Mucosa of descending colon (tissue), 3 donors: ENCODE measurements around the gene CHMP2A. TPM values are rescaled to one million over a fixed set of nuclear protein-coding genes. Genes with fewer than 3 reads are reported as not detected.
A peak's percentile ranks its signal among the peaks of the same experiment; 100 is the strongest.

Source experiments
- ATAC-seq: fragments of 200-7000 bp; cut with Tn5 transposase; one replicate; pipeline ENCODE4 v1.9.1; 2020; ENCODE audit warnings: mild to moderate bottlenecking, moderate library complexity
- DNase-seq, 3 donors: peaks; one replicate each; pipeline ENCODE4 v3.0.0-alpha.2; 2020
- H3K36me3 ChIP-seq: fragments of 200-600 bp; one replicate; pipeline ENCODE4 v1.8.0; 2021; ENCODE audit warnings: low read depth, mild to moderate bottlenecking
- H3K4me1 ChIP-seq: fragments of 200-600 bp; one replicate; pipeline ENCODE4 v1.8.0; 2021; ENCODE audit warnings: low read depth, mild to moderate bottlenecking
- H3K4me3 ChIP-seq: fragments of 200-600 bp; one replicate; pipeline ENCODE4 v1.8.0; 2021; ENCODE audit warnings: mild to moderate bottlenecking
- H3K9me3 ChIP-seq: fragments of 200-600 bp; one replicate; pipeline ENCODE4 v1.8.0; 2021; ENCODE audit warnings: mild to moderate bottlenecking
- intact Hi-C, 2 donors: fragments of 100-400 bp; cut with DNase I in 1 of 2; cut with micrococcal nuclease in 1 of 2; formaldehyde crosslinking; loops; one replicate each; pipeline versions ENCODE4 v1.11.0 to v1.11.1; 2022; cut with DNase I, micrococcal nuclease
- total RNA-seq, 3 donors: library from RNA; stranded (reverse); fragmentation: NEBNext Ultra II Directional in 2 of 3; extraction: Animal tissue kit (Norgen Biotek cat#: 25700) in 2 of 3; gene quantifications; one replicate each; pipeline versions ENCODE4 v1.2.1 to v1.2.4, GENCODE V29; 2021 to 2023
- TF ChIP-seq, protein P1 (sequence below): fragments of 200-600 bp; IDR thresholded peaks from one replicate; pipeline ENCODE4 v1.8.0; 2022; ENCODE audit warnings: antibody characterized with exemption, mild to moderate bottlenecking
- donor health status: DM: no; HTN: no; CAD: no; lungs with moderate emphysema.
- donor health status: DM: no; HTN: no; CAD: no.
- donor health status: DM: no; HTN: yes; CAD: no.

Gene CHMP2A
- total RNA-seq, 3 donors from 2014 or later = 125 to 231 (median 195) TPM

GRCh38 chr19:58516964-58517833 lies 37.7 kb downstream of the CHMP2A start:
- no peaks in the 10 kb centered on the region for H3K9me3 ChIP-seq
- DNase-seq (peak in 2 of 3 donors; percentile 39 to 58), ATAC-seq (no peak)
- H3K4me1 ChIP-seq = peaks cover 38% of the 10 kb centered on the region
- intact Hi-C loops = no loop called here
- H3K4me3 ChIP-seq = no peak overlapping the region
- TF ChIP-seq, protein P1, sequence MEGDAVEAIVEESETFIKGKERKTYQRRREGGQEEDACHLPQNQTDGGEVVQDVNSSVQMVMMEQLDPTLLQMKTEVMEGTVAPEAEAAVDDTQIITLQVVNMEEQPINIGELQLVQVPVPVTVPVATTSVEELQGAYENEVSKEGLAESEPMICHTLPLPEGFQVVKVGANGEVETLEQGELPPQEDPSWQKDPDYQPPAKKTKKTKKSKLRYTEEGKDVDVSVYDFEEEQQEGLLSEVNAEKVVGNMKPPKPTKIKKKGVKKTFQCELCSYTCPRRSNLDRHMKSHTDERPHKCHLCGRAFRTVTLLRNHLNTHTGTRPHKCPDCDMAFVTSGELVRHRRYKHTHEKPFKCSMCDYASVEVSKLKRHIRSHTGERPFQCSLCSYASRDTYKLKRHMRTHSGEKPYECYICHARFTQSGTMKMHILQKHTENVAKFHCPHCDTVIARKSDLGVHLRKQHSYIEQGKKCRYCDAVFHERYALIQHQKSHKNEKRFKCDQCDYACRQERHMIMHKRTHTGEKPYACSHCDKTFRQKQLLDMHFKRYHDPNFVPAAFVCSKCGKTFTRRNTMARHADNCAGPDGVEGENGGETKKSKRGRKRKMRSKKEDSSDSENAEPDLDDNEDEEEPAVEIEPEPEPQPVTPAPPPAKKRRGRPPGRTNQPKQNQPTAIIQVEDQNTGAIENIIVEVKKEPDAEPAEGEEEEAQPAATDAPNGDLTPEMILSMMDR = no peak
- H3K36me3 ChIP-seq = no peaks in the 10 kb centered on the region

- no peak for DNase-seq
- intact Hi-C loops = no loop called here
- TF ChIP-seq, protein P1 = no peak
- Histone ChIP-seq H3K4me3 (no peak overlapping the region), H3K36me3 (no peaks in the 10 kb centered on the region), H3K4me1 (peaks cover 45% of the 10 kb centered on the region), H3K9me3 (no peaks in the 10 kb centered on the region)
- no peak for ATAC-seq
Observed at GRCh38 chr19:58516246-58516836, 38.6 kb downstream of the CHMP2A start.

DNA sequence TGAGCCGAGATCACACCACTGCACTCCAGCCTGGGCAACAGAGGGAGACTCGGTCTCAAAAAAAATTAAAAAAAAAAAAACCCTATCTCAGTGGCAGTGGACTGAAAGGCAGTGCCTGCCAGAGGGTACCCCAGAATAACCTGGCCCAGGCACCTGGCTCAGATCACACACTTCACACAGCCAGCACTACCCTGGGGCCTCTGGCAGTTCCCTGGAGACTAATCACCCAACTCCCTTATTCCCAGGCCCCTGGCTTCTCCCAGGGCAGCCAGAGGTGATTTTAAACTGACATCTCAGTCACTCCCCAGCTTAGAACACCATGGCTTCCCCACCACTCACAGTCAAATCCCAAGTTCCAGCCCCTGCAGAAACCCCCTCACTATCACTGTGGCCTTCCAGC lies 39.6 kb downstream of the CHMP2A start:
- TF ChIP-seq, protein P1 = no peak
- H3K4me3 ChIP-seq = no peak overlapping the region
- no peaks in the 10 kb centered on the region for H3K9me3 ChIP-seq
- intact Hi-C loops = no loop called here
- no peaks in the 10 kb centered on the region for H3K36me3 ChIP-seq
- H3K4me1 ChIP-seq = peaks cover 41% of the 10 kb centered on the region
- ATAC-seq = no peak
- no peak for DNase-seq

DNA sequence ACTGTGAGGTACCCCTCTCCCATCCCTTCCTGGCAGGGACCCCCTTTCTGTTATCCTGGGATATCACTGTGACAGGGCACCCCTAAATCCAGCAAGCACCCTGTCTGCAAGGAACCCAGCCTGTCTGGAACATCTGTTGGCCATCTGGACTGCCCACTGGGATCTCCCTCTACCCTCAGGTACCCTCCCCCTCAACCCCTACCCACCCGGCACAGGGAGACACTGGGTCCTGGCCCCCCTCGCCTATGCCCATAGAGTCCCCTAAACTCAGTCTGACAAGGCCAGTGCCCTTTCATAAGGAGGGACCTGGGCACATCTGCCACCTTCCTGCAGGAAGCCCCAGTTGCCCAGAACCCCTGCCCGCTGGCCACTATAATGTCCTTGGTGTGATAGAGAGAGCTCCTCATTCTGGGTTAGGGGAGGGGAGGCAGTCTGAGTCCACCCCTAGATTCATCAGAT lies 40.3 kb downstream of the CHMP2A start:
- TF ChIP-seq, protein P1 = no peak
- ATAC-seq = no peak
- Histone ChIP-seq H3K9me3 (no peaks in the 10 kb centered on the region), H3K36me3 (no peaks in the 10 kb centered on the region), H3K4me3 (no peak overlapping the region), H3K4me1 (peaks cover 39% of the 10 kb centered on the region)
- DNase-seq = no peak
- intact Hi-C loops = no loop called here

DNA sequence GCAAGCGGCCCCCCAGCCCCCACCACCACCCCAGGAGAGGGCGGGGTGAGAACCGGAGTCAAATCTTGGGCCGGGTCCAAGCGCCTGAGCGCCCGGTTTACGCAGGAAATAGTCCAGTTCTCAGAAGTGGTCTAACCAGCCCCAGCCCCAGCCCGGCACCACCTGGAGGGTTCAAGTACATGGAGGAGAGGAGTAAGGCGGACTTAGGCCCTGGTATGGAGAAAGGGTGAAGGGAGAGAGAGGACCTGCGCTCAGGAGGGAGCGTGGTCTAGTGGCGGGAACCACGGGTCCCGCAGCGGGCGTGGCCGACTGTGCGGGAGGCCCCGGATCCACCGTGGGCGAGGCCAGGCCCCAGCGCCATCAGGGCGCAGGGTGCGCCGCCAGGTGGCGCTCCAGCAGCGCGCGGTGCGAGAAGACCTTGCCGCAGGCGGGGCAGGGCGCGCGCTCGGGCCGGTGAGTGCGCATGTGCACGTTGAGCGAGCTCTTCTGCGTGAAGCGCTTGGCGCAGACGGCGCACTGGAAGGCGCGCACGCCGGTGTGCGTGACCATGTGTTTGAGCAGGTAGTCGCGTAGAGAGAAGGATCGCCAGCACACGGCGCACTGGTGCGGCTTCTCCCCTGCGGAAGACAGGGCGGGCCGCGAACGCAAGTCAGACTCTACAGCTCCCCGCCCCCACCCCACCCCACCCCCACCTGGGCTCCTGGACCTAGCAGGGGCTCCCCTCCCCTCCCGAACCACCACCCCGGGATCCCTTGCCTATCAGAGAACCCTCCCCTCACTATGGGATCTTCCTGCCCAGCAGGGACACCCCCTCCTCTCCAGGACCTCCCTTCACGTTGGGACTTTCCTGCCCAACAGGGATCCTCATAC lies 41.0 kb downstream of the CHMP2A start:
- peak; percentile 93 to 95 (median 95) for DNase-seq
- Histone ChIP-seq H3K9me3 (no peaks in the 10 kb centered on the region), H3K36me3 (no peaks in the 10 kb centered on the region), H3K4me3 (no peak overlapping the region), H3K4me1 (peaks cover 39% of the 10 kb centered on the region)
- peak; percentile 94 for ATAC-seq
- intact Hi-C loops = no loop called here
- TF ChIP-seq, protein P1 = peak; percentile 97
